Vagina (tissue), 2 donors: ENCODE data around the gene GALNT11. TPM values are rescaled to one million over a fixed set of nuclear protein-coding genes. Genes with fewer than 3 reads are reported as not detected.

Experiments
- DNase-seq, 2 donors: peaks; one replicate each; pipeline ENCODE4 v3.0.0-alpha.2; 2017; ENCODE audit errors: extremely low spot score in 2 of 2
- H3K27ac ChIP-seq: fragments of 200-600 bp; sonication (generic); one replicate; pipeline ENCODE4 v1.5.1; 2019
- H3K27me3 ChIP-seq: fragments of 200-600 bp; sonication (generic); one replicate; pipeline ENCODE4 v1.5.1; 2019
- H3K36me3 ChIP-seq, 2 donors: fragments of 200-600 bp; sonication (generic); one replicate each; pipeline ENCODE4 v1.5.1; 2017 to 2019
- H3K4me1 ChIP-seq: fragments of 200-600 bp; sonication (generic); one replicate; pipeline ENCODE4 v1.5.1; 2019
- H3K4me3 ChIP-seq, 2 donors: fragments of 200-600 bp; sonication (generic); 1 replicate in 1 of 2; 2 replicates in 1 of 2; pipeline ENCODE4 v1.5.1; 2016 to 2019
- H3K9me3 ChIP-seq: fragments of 200-600 bp; sonication (generic); one replicate; pipeline ENCODE4 v1.5.1; 2019
- CTCF ChIP-seq, 3 experiments: fragments of 450-650 bp in 2 of 3; fragments of 200-600 bp in 1 of 3; sonication (generic) in 1 of 3; IDR thresholded peaks; one replicate each; pipeline ENCODE4 v1.5.1; 2017 to 2019; ENCODE audit warnings: antibody characterized with exemption in 3 of 3, mild to moderate bottlenecking in 2 of 3, moderate library complexity in 2 of 3
- POLR2A ChIP-seq, 2 donors: fragments of 450-650 bp; IDR thresholded peaks; one replicate each; pipeline ENCODE4 v1.6.1; 2017; ENCODE audit warnings: antibody characterized with exemption in 2 of 2, mild to moderate bottlenecking in 2 of 2, moderate library complexity in 2 of 2
- POLR2AphosphoS5 ChIP-seq, 2 donors: sonication (generic); formaldehyde crosslinking; IDR thresholded peaks; one replicate each; pipeline ENCODE4 v1.9.0; 2017; ENCODE audit warnings: antibody characterized with exemption in 2 of 2, mild to moderate bottlenecking in 2 of 2, low read depth in 1 of 2; ENCODE audit not compliant: insufficient read depth in 1 of 2
- intact Hi-C: fragments of 100-400 bp; cut with DNase I; formaldehyde crosslinking; loops from one replicate; pipeline ENCODE4 v1.15.1; 2023
- total RNA-seq: library from RNA; depleted of rRNA; stranded (reverse); fragments of >200 nt; gene quantifications from one replicate; pipeline ENCODE4 v1.2.3, GENCODE V29; 2016

GALNT11 gene
- total RNA-seq, 1 donor from 2014 or later = 46.9 TPM

- H3K36me3 ChIP-seq = peaks cover 0 to 17% of the 10 kb centered on the region in 2 donors
- H3K9me3 ChIP-seq = no peaks in the 10 kb centered on the region
- no peak overlapping the region for H3K4me3 ChIP-seq
- H3K4me1 ChIP-seq = no peaks in the 10 kb centered on the region
- TF ChIP-seq POLR2AphosphoS5 (IDR thresholded peaks at IDR 0.05; ENCODE audit: insufficient read depth in 1 of 2, low read depth in 1 of 2) (no peak), POLR2A (IDR thresholded peaks at IDR 0.05) (no peak), CTCF (IDR thresholded peaks at IDR 0.05) (no peak)
- no peak overlapping the region for H3K27ac ChIP-seq
- intact Hi-C loops = no loop called here
- no peaks in the 10 kb centered on the region for H3K27me3 ChIP-seq
- DNase-seq = no peak
Observed at GRCh38 chr7:152107945-152108344, 82.5 kb downstream of the GALNT11 start.

GRCh38 chr7:152108359-152108758 is 82.9 kb downstream of the GALNT11 start:
- H3K36me3 ChIP-seq = peaks cover 0 to 13% of the 10 kb centered on the region in 2 donors
- intact Hi-C loops = no loop called here
- H3K4me3 ChIP-seq = no peak overlapping the region
- TF ChIP-seq POLR2AphosphoS5 (IDR thresholded peaks at IDR 0.05; ENCODE audit: insufficient read depth in 1 of 2, low read depth in 1 of 2) (no peak), POLR2A (IDR thresholded peaks at IDR 0.05) (no peak)
- H3K27ac ChIP-seq = no peak overlapping the region
- H3K4me1 ChIP-seq = no peaks in the 10 kb centered on the region
- H3K27me3 ChIP-seq = no peaks in the 10 kb centered on the region
- DNase-seq = no peak
- no peaks in the 10 kb centered on the region for H3K9me3 ChIP-seq

- Histone ChIP-seq H3K27ac (no peak overlapping the region), H3K36me3 (peaks cover 0 to 25% of the 10 kb centered on the region in 2 donors), H3K4me1 (no peaks in the 10 kb centered on the region), H3K9me3 (no peaks in the 10 kb centered on the region), H3K4me3 (no peak overlapping the region), H3K27me3 (no peaks in the 10 kb centered on the region)
- TF ChIP-seq POLR2A (IDR thresholded peaks at IDR 0.05) = no peak
- no peak for TF ChIP-seq CTCF (IDR thresholded peaks at IDR 0.05)
- no peak for TF ChIP-seq POLR2AphosphoS5 (IDR thresholded peaks at IDR 0.05; ENCODE audit: insufficient read depth in 1 of 2, low read depth in 1 of 2)
- intact Hi-C loops = no loop called here
- no peak for DNase-seq
Observed at GRCh38 chr7:152112829-152113228, 87.4 kb downstream of the GALNT11 start.

GRCh38 chr7:152115021-152115718 is 89.7 kb downstream of the GALNT11 start:
- Histone ChIP-seq H3K4me3 (no peak overlapping the region), H3K27me3 (no peaks in the 10 kb centered on the region), H3K27ac (no peak overlapping the region), H3K36me3 (peaks cover 0 to 49% of the 10 kb centered on the region in 2 donors), H3K9me3 (no peaks in the 10 kb centered on the region), H3K4me1 (no peaks in the 10 kb centered on the region)
- DNase-seq = no peak
- intact Hi-C loops = no loop called here
- TF ChIP-seq POLR2AphosphoS5 (IDR thresholded peaks at IDR 0.05; ENCODE audit: insufficient read depth in 1 of 2, low read depth in 1 of 2) (no peak), POLR2A (IDR thresholded peaks at IDR 0.05) (no peak), CTCF (IDR thresholded peaks at IDR 0.05) (no peak)

- no peak for TF ChIP-seq POLR2AphosphoS5 (IDR thresholded peaks at IDR 0.05; ENCODE audit: insufficient read depth in 1 of 2, low read depth in 1 of 2)
- H3K36me3 ChIP-seq = peaks cover 0 to 63% of the 10 kb centered on the region in 2 donors
- no peak overlapping the region for H3K4me3 ChIP-seq
- no peaks in the 10 kb centered on the region for H3K9me3 ChIP-seq
- no peak for DNase-seq
- H3K4me1 ChIP-seq = no peaks in the 10 kb centered on the region
- H3K27me3 ChIP-seq = no peaks in the 10 kb centered on the region
- intact Hi-C loops = no loop called here
- no peak overlapping the region for H3K27ac ChIP-seq
Observed at GRCh38 chr7:152117356-152117755, 91.9 kb downstream of the GALNT11 start.

- H3K27ac ChIP-seq = no peak overlapping the region
- no peaks in the 10 kb centered on the region for H3K4me1 ChIP-seq
- no peaks in the 10 kb centered on the region for H3K27me3 ChIP-seq
- TF ChIP-seq POLR2A (IDR thresholded peaks at IDR 0.05) (no peak), CTCF (IDR thresholded peaks at IDR 0.05) (no peak), POLR2AphosphoS5 (IDR thresholded peaks at IDR 0.05; ENCODE audit: insufficient read depth in 1 of 2, low read depth in 1 of 2) (no peak)
- no peak for DNase-seq
- H3K36me3 ChIP-seq = peaks cover 0 to 84% of the 10 kb centered on the region in 2 donors
- no peaks in the 10 kb centered on the region for H3K9me3 ChIP-seq
- no peak overlapping the region for H3K4me3 ChIP-seq
- intact Hi-C loops = no loop called here
Observed at GRCh38 chr7:152120210-152120609, 94.7 kb downstream of the GALNT11 start.
